Endothelial cell of umbilical vein (primary cell): Measurements from ENCODE around the gene ALPL. TPM values are rescaled to one million over a fixed set of nuclear protein-coding genes. Genes with fewer than 3 reads are reported as not detected.

Source experiments
- BruUV-seq: library from RNA; stranded (reverse); fragments of 400-500 nt; replicated peaks from 2 replicates; lab custom pipeline; 2021; lab: Mats Ljungman, UMichigan
- CTCF ChIA-PET: fragments of 300-600, 350-600 bp; sonication (Branson Sonifier 250); formaldehyde crosslinking; loops from one replicate; lab custom pipeline; 2021; ENCODE audit warnings: antibody characterized with exemption, inconsistent platforms; lab: Charles Lee
- POLR2A ChIA-PET: fragments of 300-600, 350-600 bp; sonication (Branson Sonifier 250); formaldehyde crosslinking; loops from one replicate; lab custom pipeline; 2021; ENCODE audit warnings: antibody characterized with exemption, inconsistent platforms; lab: Charles Lee
- DNase-seq: peaks from one replicate; pipeline ENCODE4 v3.0.0-alpha.2; 2011; ENCODE audit warnings: low read depth, low spot score
- FAIRE-seq: peaks from 2 replicates; lab custom pipeline; 2011; peaks lifted over from hg19 to GRCh38; lab: Jason Lieb, UNC
- H2AFZ ChIP-seq: 2 replicates; pipeline ENCODE4 v1.6.0; 2012; ENCODE audit warnings: low read depth, low read length, control low read depth, inconsistent platforms
- H3K27ac ChIP-seq: 2 replicates; pipeline ENCODE4 v1.5.1; 2011; ENCODE audit warnings: low read depth, mild to moderate bottlenecking, control low read depth, low read length, moderate library complexity; ENCODE audit not compliant: insufficient read depth
- H3K27me3 ChIP-seq, 2 experiments: 2 replicates each; pipeline versions ENCODE4 v1.6.0 to v1.6.1; 2011; ENCODE audit warnings: low read length in 2 of 2, mixed read lengths in 1 of 2; ENCODE audit not compliant: control insufficient read depth in 2 of 2, insufficient read depth in 2 of 2
- H3K36me3 ChIP-seq, 2 experiments: 2 replicates in 1 of 2; 3 replicates in 1 of 2; pipeline ENCODE4 v1.5.1; 2011; ENCODE audit warnings: low read length in 2 of 2, mild to moderate bottlenecking in 1 of 2, moderate library complexity in 1 of 2; ENCODE audit not compliant: control insufficient read depth in 2 of 2, insufficient read depth in 2 of 2; ENCODE audit errors: extremely low read depth in 1 of 2
- H3K4me1 ChIP-seq: 3 replicates; pipeline ENCODE4 v1.5.1; 2011; ENCODE audit warnings: mild to moderate bottlenecking, low read length; ENCODE audit not compliant: control insufficient read depth, insufficient read depth; ENCODE audit errors: extremely low read depth
- H3K4me2 ChIP-seq: 2 replicates; pipeline ENCODE4 v1.6.1; 2011; ENCODE audit warnings: low read length, control low read depth, mixed read lengths; ENCODE audit not compliant: insufficient read depth
- H3K4me3 ChIP-seq, 3 experiments: fragments of 200-600 bp in 1 of 3; sonication (generic), shearing (Covaris generic) in 1 of 3; replicated peaks in 1 of 3; 2 replicates each; pipeline ENCODE4 v1.5.1; 2011 to 2016; ENCODE audit warnings: control low read depth in 3 of 3, low read length in 3 of 3, mild to moderate bottlenecking in 2 of 3, inconsistent platforms in 1 of 3, low read depth in 1 of 3, moderate library complexity in 1 of 3; ENCODE audit not compliant: insufficient read depth in 1 of 3
- H3K79me2 ChIP-seq: 2 replicates; pipeline ENCODE4 v1.6.0; 2012; ENCODE audit warnings: low read length, inconsistent platforms; ENCODE audit not compliant: control insufficient read depth, insufficient read depth
- H3K9ac ChIP-seq: replicated peaks from 2 replicates; pipeline ENCODE3; 2011; ENCODE audit warnings: low read length, control low read depth; ENCODE audit not compliant: insufficient read depth; ENCODE audit errors: extremely low read depth
- H3K9me1 ChIP-seq: replicated peaks from 3 replicates; pipeline ENCODE4 v1.6.0; 2011; ENCODE audit warnings: mild to moderate bottlenecking, low read length; ENCODE audit not compliant: control insufficient read depth, insufficient read depth; ENCODE audit errors: extremely low read depth
- H3K9me3 ChIP-seq: replicated peaks from 2 replicates; pipeline ENCODE4 v1.5.1; 2012; ENCODE audit warnings: low read length, inconsistent platforms; ENCODE audit not compliant: control insufficient read depth, insufficient read depth
- H4K20me1 ChIP-seq: replicated peaks from 2 replicates; pipeline ENCODE3; 2011; ENCODE audit warnings: mild to moderate bottlenecking, low read length; ENCODE audit not compliant: control insufficient read depth, insufficient read depth; ENCODE audit errors: extremely low read depth
- CTCF ChIP-seq, 2 donors: IDR thresholded peaks; 1 replicate in 1 of 2; 2 replicates in 1 of 2; pipeline ENCODE4 v1.5.1; 2011; ENCODE audit warnings: low read length in 2 of 2, mild to moderate bottlenecking in 2 of 2, moderate library complexity in 2 of 2, control low read depth in 1 of 2, inconsistent platforms in 1 of 2, low read depth in 1 of 2; ENCODE audit not compliant: insufficient read depth in 1 of 2; ENCODE audit errors: extremely low read depth in 1 of 2
- EZH2 ChIP-seq: IDR thresholded peaks from 2 replicates; pipeline ENCODE4 v1.6.1; 2012; ENCODE audit warnings: borderline replicate concordance, low read depth, mild to moderate bottlenecking, moderate library complexity, low read length, inconsistent platforms; ENCODE audit not compliant: severe bottlenecking
- FOS ChIP-seq: IDR thresholded peaks from 2 replicates; pipeline ENCODE4 v1.6.1; 2011; ENCODE audit warnings: mild to moderate bottlenecking, low read length, moderate library complexity, borderline replicate concordance; ENCODE audit not compliant: insufficient read depth
- GATA2 ChIP-seq: IDR thresholded peaks from 2 replicates; pipeline ENCODE4 v1.7.0; 2011; ENCODE audit warnings: low read depth, mild to moderate bottlenecking, moderate library complexity, mixed read lengths, low read length; ENCODE audit not compliant: insufficient read length, insufficient read depth
- JUN ChIP-seq: IDR thresholded peaks from 2 replicates; pipeline ENCODE4 v1.6.1; 2011; ENCODE audit warnings: borderline replicate concordance, low read depth; ENCODE audit not compliant: insufficient read length, insufficient read depth
- MYC ChIP-seq: IDR thresholded peaks from one replicate; pipeline ENCODE4 v1.6.1; 2011; ENCODE audit warnings: mild to moderate bottlenecking, low read depth, low read length
- POLR2A ChIP-seq: IDR thresholded peaks from 2 replicates; pipeline ENCODE4 v1.6.1; 2012; ENCODE audit warnings: low read depth, mild to moderate bottlenecking, control low read depth, low read length
- POLR2AphosphoS5 ChIP-seq: IDR thresholded peaks from 2 replicates; pipeline ENCODE4 v1.6.1; 2012; ENCODE audit warnings: low read depth, mild to moderate bottlenecking, control low read depth, low read length, moderate library complexity; ENCODE audit not compliant: insufficient read depth
- dilution Hi-C: fragments of 300-500 bp; cut with MboI; formaldehyde crosslinking; loops from one replicate; pipeline ENCODE4 v1.15.0; 2019; ENCODE audit warnings: low sequenced_read_pairs; ENCODE audit not compliant: extremely low pct_ligation_motif_present
- intact Hi-C: fragments of 100-400 bp; cut with micrococcal nuclease; formaldehyde crosslinking; loops from one replicate; pipeline ENCODE4 v1.10.0; 2022
- polyA plus RNA-seq, 4 experiments: library from polyadenylated mRNA; depleted of rRNA in 3 of 4; stranded (reverse) in 3 of 4; unstranded in 1 of 4; fragments of >200 nt; gene quantifications; 2 replicates each; pipeline versions ENCODE4 v1.2.1 to v1.2.3, GENCODE V29; 2011 to 2012; ENCODE audit warnings: missing spikeins in 1 of 4
- total RNA-seq: library from RNA; stranded (reverse); gene quantifications from 2 replicates; pipeline ENCODE4 v1.2.3, GENCODE V29; 2021
- TF ChIP-seq, protein P1 (sequence below): IDR thresholded peaks from 2 replicates; pipeline ENCODE4 v1.6.1; 2011; ENCODE audit not compliant: insufficient read depth, insufficient read length

The ALPL gene
- total and polyA plus RNA-seq, 2 donors (not counting 3 experiments of a cell fraction or from before 2014, with no cell fraction given): 0.38 to 0.92 TPM

- H4K20me1 ChIP-seq: no peaks in the 10 kb centered on the region
- no peak for FAIRE-seq
- H3K9me3 ChIP-seq: no peaks in the 10 kb centered on the region
- CTCF ChIA-PET: interaction anchor here (1.6 kb wide), 1 partner anchor 10 kb away, joined by 4 read pairs; no protein-coding TSS in a partner anchor
- H3K9me1 ChIP-seq: no peaks in the 10 kb centered on the region
- no peaks in the 10 kb centered on the region for H3K79me2 ChIP-seq
- H2AFZ ChIP-seq: no peak overlapping the region
- H3K4me3 ChIP-seq: no peak overlapping the region
- DNase-seq: no peak
- TF ChIP-seq FOS (no peak), POLR2AphosphoS5 (no peak), MYC (no peak), EZH2 (no peak), GATA2 (no peak), POLR2A (no peak), JUN (no peak), CTCF (IDR thresholded peaks at IDR 0.05; ENCODE audit: extremely low read depth in 1 of 2, insufficient read depth in 1 of 2, low read depth in 1 of 2, low read length in 2 of 2) (no peak)
- TF ChIP-seq, protein P1, sequence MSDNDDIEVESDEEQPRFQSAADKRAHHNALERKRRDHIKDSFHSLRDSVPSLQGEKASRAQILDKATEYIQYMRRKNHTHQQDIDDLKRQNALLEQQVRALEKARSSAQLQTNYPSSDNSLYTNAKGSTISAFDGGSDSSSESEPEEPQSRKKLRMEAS: no peak
- BruUV-seq: no TSS peak
- dilution Hi-C loops (no loop called here), intact Hi-C loops (no loop called here)
- no peaks in the 10 kb centered on the region for H3K36me3 ChIP-seq
- H3K27ac ChIP-seq: no peak overlapping the region
- H3K4me2 ChIP-seq: no peak overlapping the region
- H3K4me1 ChIP-seq: no peaks in the 10 kb centered on the region
- H3K9ac ChIP-seq: no peak overlapping the region
- POLR2A ChIA-PET: no interaction called here
- peaks cover 0 to 11% of the 10 kb centered on the region in 2 experiments for H3K27me3 ChIP-seq
Observed at GRCh38 chr1:21616372-21616771, 107.1 kb downstream of the ALPL start.
